WERI-Rb-1 (cell line): ENCODE results near the gene CAP1.

ENCODE experiments used
- DNase-seq: peaks from one replicate; pipeline ENCODE4 v3.0.0-alpha.2; 2020
- H3K27ac ChIP-seq: fragments of 250-450 bp; sonication (Bioruptor Pico); 2 replicates; pipeline ENCODE4 v1.5.1; 2020; ENCODE audit warnings: mild to moderate bottlenecking, moderate library complexity
- H3K27me3 ChIP-seq: fragments of 250-450 bp; sonication (Bioruptor Pico); 2 replicates; pipeline ENCODE4 v1.5.1; 2021; ENCODE audit warnings: mild to moderate bottlenecking, low read depth, moderate library complexity; ENCODE audit not compliant: insufficient read depth, severe bottlenecking
- H3K36me3 ChIP-seq: fragments of 250-450 bp; sonication (Bioruptor Pico); 2 replicates; pipeline ENCODE4 v1.5.1; 2020; ENCODE audit warnings: mild to moderate bottlenecking, moderate library complexity
- H3K4me3 ChIP-seq: 2 replicates; pipeline ENCODE4 v1.5.1; 2011; ENCODE audit warnings: low read depth, mild to moderate bottlenecking, control low read depth, low read length
- H3K9me3 ChIP-seq: fragments of 250-450 bp; sonication (Bioruptor Pico); 2 replicates; pipeline ENCODE4 v1.5.1; 2021; ENCODE audit warnings: mild to moderate bottlenecking, moderate library complexity; ENCODE audit not compliant: severe bottlenecking
- CTCF ChIP-seq: IDR thresholded peaks from 2 replicates; pipeline ENCODE4 v1.5.1; 2011; ENCODE audit warnings: low read depth, mild to moderate bottlenecking, control low read depth, inconsistent platforms, low read length

Gene CAP1

GRCh38 chr1:40096977-40097782 is 56.7 kb downstream of the CAP1 start, which contains the start of gene PPT1:
TSS of gene PPT1 (minus strand) at chr1:40097252. CDS start at chr1:40097238, 14 bp downstream.
- peak within 1 kb of the TSS; percentile 73 for H3K27ac ChIP-seq
- H3K27me3 ChIP-seq, result no peaks in the 10 kb centered on the region
- peaks cover 14% of the 10 kb centered on the region for H3K36me3 ChIP-seq
- H3K9me3 ChIP-seq, result no peaks in the 10 kb centered on the region
- no peak for TF ChIP-seq CTCF
- peak within 1 kb of the TSS; percentile 91 for H3K4me3 ChIP-seq
- peak; percentile 81 for DNase-seq

GRCh38 chr1:40102038-40102437 is 61.5 kb downstream of the CAP1 start:
- Histone ChIP-seq H3K27ac (no peak overlapping the region), H3K9me3 (no peaks in the 10 kb centered on the region), H3K4me3 (no peak overlapping the region), H3K27me3 (no peaks in the 10 kb centered on the region), H3K36me3 (no peaks in the 10 kb centered on the region)
- TF ChIP-seq CTCF, result no peak
- DNase-seq, result no peak

GRCh38 chr1:40102896-40103295 is 62.4 kb downstream of the CAP1 start:
- Histone ChIP-seq H3K27me3 (no peaks in the 10 kb centered on the region), H3K27ac (no peak overlapping the region), H3K36me3 (no peaks in the 10 kb centered on the region), H3K4me3 (no peak overlapping the region), H3K9me3 (no peaks in the 10 kb centered on the region)
- DNase-seq, result no peak
- no peak for TF ChIP-seq CTCF

GRCh38 chr1:40105028-40105427 is 64.5 kb downstream of the CAP1 start:
- no peak for DNase-seq

GRCh38 chr1:40107290-40107959 is 66.9 kb downstream of the CAP1 start:
- H3K9me3 ChIP-seq, result no peaks in the 10 kb centered on the region
- no peak overlapping the region for H3K27ac ChIP-seq
- TF ChIP-seq CTCF, result no peak
- no peaks in the 10 kb centered on the region for H3K36me3 ChIP-seq
- H3K27me3 ChIP-seq, result no peaks in the 10 kb centered on the region
- DNase-seq, result no peak
- H3K4me3 ChIP-seq, result no peak overlapping the region

More at GRCh38 chr1:40105028-40105427, 64.5 kb downstream of the CAP1 start:
- no peak overlapping the region for H3K4me3 ChIP-seq
- no peaks in the 10 kb centered on the region for H3K36me3 ChIP-seq
- no peaks in the 10 kb centered on the region for H3K27me3 ChIP-seq
- H3K27ac ChIP-seq, result no peak overlapping the region
- H3K9me3 ChIP-seq, result no peaks in the 10 kb centered on the region
- no peak for TF ChIP-seq CTCF
